ENCODE data around the gene EPHB3.

The EPHB3 gene

DNA sequence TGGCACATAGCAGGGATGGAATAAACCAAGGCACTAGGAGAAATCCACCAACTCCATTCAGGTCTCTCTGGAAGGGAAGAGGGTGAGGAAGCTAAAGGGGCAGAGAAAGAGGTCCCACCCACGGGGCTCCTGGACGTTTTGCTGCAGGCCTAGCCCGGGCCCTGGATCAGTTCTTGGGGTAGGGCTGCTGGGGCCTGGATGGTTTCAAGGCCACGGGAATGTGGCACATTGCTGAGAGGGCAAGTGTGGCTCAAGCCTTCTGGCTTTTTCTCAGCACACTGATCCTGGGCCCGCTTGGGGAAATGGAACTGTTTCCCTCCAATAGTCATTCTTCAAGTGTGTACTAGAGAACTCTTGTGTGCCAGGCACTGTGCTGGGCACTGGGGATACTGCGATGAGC is 24.0 kb downstream of the EPHB3 start:
- CTCF ChIA-PET: interaction anchor here (0.7 to 1.3 kb wide), 4 partner anchors 24 to 218 kb away, joined by 3 to 5 read pairs (median 4); partner anchors contain the start of gene EPHB3

DNA sequence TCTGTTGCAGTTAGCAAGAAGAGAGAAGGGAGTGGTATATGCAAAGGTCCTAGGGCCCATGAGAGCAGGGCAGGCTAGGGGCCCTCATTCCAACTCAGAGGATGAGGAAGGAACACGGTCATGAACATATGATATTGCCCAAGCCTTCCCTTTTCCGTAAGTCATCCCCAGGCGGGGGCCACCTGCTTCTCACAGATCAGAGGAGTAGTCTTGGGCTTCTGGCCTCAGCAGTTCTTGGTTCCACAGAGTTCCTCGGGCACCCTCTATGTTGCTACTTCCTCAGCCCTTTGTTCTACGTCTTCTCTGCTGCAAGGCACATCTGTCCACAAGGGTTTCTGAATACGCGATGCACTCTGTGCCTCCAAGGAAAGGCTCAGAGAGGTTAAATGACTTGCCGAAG is 25.3 kb downstream of the EPHB3 start:
- no peak overlapping the region for H3K4me3 ChIP-seq (ENCODE audit: low read depth, low read length)
- DNase-seq (ENCODE audit: low read depth, low spot score): no peak
- TF ChIP-seq, protein P1, sequence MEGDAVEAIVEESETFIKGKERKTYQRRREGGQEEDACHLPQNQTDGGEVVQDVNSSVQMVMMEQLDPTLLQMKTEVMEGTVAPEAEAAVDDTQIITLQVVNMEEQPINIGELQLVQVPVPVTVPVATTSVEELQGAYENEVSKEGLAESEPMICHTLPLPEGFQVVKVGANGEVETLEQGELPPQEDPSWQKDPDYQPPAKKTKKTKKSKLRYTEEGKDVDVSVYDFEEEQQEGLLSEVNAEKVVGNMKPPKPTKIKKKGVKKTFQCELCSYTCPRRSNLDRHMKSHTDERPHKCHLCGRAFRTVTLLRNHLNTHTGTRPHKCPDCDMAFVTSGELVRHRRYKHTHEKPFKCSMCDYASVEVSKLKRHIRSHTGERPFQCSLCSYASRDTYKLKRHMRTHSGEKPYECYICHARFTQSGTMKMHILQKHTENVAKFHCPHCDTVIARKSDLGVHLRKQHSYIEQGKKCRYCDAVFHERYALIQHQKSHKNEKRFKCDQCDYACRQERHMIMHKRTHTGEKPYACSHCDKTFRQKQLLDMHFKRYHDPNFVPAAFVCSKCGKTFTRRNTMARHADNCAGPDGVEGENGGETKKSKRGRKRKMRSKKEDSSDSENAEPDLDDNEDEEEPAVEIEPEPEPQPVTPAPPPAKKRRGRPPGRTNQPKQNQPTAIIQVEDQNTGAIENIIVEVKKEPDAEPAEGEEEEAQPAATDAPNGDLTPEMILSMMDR (IDR thresholded peaks at IDR 0.05; ENCODE audit: insufficient read depth, low read length, missing control alignments): no peak
- ChIA-PET POLR2A (no interaction called here), CTCF (interaction anchor here (1.3 kb wide), 1 partner anchor 25 kb away, joined by 5 read pairs; the partner anchor contains the start of gene EPHB3)

More for the DNA sequence above, 24.0 kb downstream of the EPHB3 start:
- H3K4me3 ChIP-seq (ENCODE audit: low read depth, low read length): no peak overlapping the region
- POLR2A ChIA-PET: no interaction called here
- TF ChIP-seq, protein P1 (IDR thresholded peaks at IDR 0.05; ENCODE audit: insufficient read depth, low read length, missing control alignments): no peak
- no peak for DNase-seq (ENCODE audit: low read depth, low spot score)

DNA sequence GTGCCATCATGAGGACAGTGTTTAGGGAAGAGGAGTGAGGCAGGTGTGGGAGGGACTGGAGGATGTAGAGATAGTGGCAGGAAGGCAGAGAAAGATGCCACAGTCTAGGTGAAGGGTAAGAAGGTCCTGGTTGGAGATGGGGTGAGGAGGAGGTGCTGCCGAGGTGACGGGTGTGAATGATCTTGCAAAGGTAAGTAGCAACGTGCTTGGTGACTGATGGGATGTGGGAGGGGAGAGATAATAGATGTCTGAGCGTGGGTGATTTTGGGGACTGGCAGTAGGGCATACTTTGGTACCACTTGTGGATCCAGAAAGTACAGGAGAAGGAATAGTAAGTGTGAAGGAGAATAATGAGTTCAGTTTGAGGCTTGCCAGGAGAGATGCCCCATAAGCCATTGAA is 27.2 kb downstream of the EPHB3 start:
- TF ChIP-seq, protein P1 (IDR thresholded peaks at IDR 0.05; ENCODE audit: insufficient read depth, low read length, missing control alignments): no peak
- ChIA-PET POLR2A (no interaction called here), CTCF (no interaction called here)
- no peak for DNase-seq (ENCODE audit: low read depth, low spot score)
- no peak overlapping the region for H3K4me3 ChIP-seq (ENCODE audit: low read depth, low read length)

DNA sequence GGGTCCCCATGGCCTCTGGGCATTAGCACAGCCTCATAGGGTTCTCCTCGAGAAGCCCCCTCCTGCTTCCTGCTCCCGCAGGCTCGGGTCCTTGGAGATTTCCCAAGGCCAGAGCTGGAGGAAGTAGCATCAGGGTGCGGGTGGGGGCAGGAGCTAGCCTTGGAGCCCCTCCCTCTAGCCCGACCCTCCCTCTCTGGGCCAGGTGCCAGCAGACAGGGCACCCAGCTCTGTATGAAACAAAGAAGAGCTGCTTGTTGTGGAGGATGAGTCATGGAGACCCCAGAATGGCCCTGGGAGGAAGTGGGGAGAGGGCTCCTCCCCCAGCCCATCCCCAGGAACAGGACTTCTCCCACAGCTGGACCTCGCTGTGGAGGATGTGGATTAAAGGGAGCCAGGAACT is 29.2 kb downstream of the EPHB3 start:
- CTCF ChIA-PET: interaction anchor here (0.7 to 1.3 kb wide), 5 partner anchors 9 to 219 kb away, joined by 3 to 6 read pairs (median 4); partner anchors contain the start of gene EPHB3
- DNase-seq (ENCODE audit: low read depth, low spot score): no peak
- H3K4me3 ChIP-seq (ENCODE audit: low read depth, low read length): no peak overlapping the region
- POLR2A ChIA-PET: no interaction called here
- TF ChIP-seq, protein P1 (IDR thresholded peaks at IDR 0.05; ENCODE audit: insufficient read depth, low read length, missing control alignments): no peak

DNA sequence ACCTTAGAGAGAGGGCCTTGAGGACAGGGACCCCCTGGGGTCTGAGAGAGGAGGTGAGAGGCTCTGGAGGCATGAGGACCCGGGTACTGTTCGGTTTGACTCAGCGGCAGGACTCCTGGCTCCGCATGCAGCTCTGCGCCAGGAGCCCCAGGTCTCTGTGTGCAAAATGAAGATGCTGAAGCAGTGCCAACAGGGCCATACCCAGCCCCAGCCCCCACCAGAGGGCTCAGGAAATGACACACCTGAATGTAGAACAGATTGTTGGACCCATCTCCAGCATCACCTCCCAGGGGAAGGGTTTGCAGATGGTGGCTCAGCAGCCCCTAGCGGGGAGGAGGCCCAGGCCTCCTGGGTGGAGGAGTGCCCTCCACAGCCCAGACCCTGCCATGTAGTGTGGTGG is 30.2 kb downstream of the EPHB3 start:
- POLR2A ChIA-PET: no interaction called here
- TF ChIP-seq, protein P1 (IDR thresholded peaks at IDR 0.05; ENCODE audit: insufficient read depth, low read length, missing control alignments): no peak
- H3K4me3 ChIP-seq (ENCODE audit: low read depth, low read length): no peak overlapping the region
- no peak for DNase-seq (ENCODE audit: low read depth, low spot score)
- CTCF ChIA-PET: interaction anchor here (0.9 kb wide), 1 partner anchor 187 kb away, joined by 4 read pairs; no protein-coding TSS in a partner anchor

DNA sequence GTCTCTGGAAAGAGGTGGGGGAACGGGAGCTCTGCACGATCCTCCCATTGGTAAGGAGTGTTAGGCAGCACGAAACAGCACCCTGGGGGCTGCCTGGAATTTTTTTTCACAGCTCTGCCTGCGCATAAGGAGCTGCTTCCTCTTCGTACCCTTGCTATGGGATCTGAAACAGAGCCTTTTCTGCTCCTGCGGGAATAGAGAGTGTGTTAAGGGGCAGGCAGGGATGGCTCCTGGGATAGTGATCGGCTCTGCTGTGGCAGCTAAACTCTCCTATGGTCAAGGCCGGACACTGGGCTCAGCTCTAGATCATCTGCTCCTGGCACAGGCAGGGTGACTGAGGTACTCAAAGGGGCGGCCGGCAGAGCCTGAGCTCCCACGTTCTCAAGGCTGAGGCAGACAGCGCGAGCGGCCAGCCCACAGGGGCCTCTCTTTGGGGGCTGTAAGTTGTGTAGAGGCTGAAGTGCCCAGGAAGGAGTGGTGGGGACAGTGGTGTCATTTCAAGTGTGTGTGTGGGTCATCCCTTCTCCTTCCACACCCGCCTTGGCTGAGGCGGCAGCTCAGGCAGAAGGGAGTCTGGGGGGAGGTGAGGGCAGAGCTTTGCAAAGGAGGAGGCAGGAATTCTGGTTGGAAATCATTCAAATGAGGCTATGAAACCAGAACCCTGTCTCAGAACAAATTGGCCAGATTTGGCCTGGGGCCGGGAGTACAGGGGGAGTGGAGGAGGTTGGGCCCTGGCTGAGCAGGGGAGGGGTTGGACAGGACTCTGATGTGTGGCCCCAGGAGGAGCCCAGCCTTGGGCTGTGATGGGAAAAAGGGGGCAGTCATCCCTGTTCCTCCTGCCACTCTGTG is 31.0 kb downstream of the EPHB3 start:
- TF ChIP-seq, protein P1 (IDR thresholded peaks at IDR 0.05; ENCODE audit: insufficient read depth, low read length, missing control alignments): no peak
- H3K4me3 ChIP-seq (ENCODE audit: low read depth, low read length): no peak overlapping the region
- POLR2A ChIA-PET: no interaction called here
- CTCF ChIA-PET: interaction anchor here (0.9 to 1.3 kb wide), 3 partner anchors 9 to 186 kb away, joined by 3 to 4 read pairs (median 3); no protein-coding TSS in a partner anchor
- DNase-seq (ENCODE audit: low read depth, low spot score): no peak
